Measurements from ENCODE around the gene SPSB2.

Gene SPSB2

GRCh38 chr12:6827982-6828780 is 44.9 kb downstream of the SPSB2 start, which contains the start of gene P3H3:
Gene P3H3, plus strand, starts transcription at chr12:6828407. Its CDS starts 34 bp downstream, at chr12:6828441.
- H3K79me2 ChIP-seq (ENCODE audit: insufficient read depth, low read length): no peaks in the 10 kb centered on the region
- TF ChIP-seq EZH2 (IDR thresholded peaks at IDR 0.05; ENCODE audit: borderline replicate concordance, low read depth, low read length, severe bottlenecking) (peak; percentile 40), CTCF (IDR thresholded peaks at IDR 0.05; ENCODE audit: borderline replicate concordance, extremely low read depth, low read length, poor library complexity, severe bottlenecking) (no peak)
- ATAC-seq (ENCODE audit: insufficient read depth, low read depth) (peak; percentile 15; the same call in 1 of the 3 replicates), DNase-seq (no peak)
- peak within 1 kb of the TSS in 1 of 2 experiments; percentile 36; a peak in 2 of 4 replicates for H3K4me3 ChIP-seq (ENCODE audit: low read depth in 1 of 2, low read length in 2 of 2)
- H3K9ac ChIP-seq (ENCODE audit: low read depth, low read length): peak within 1 kb of the TSS; percentile 27; the same call in 1 of the 2 replicates
- H3K9me3 ChIP-seq (ENCODE audit: insufficient read depth, low read length, severe bottlenecking): no peaks in the 10 kb centered on the region
- no peak within 1 kb of the TSS for H2AFZ ChIP-seq (ENCODE audit: low read depth, low read length)
- H3K27ac ChIP-seq (ENCODE audit: low read length): no peak within 1 kb of the TSS
- peaks cover 13% of the 10 kb centered on the region; the same call in 1 of the 2 replicates for H4K20me1 ChIP-seq (ENCODE audit: insufficient read depth, low read length)
- H3K4me1 ChIP-seq (ENCODE audit: insufficient read depth, low read length): peaks cover 15% of the 10 kb centered on the region
- H3K4me2 ChIP-seq (ENCODE audit: insufficient read depth, low read length): peak within 1 kb of the TSS; percentile 57
- H3K36me3 ChIP-seq (ENCODE audit: insufficient read depth, low read length): no peaks in the 10 kb centered on the region
- peaks cover 79% of the 10 kb centered on the region for H3K27me3 ChIP-seq (ENCODE audit: insufficient read depth, low read length, poor library complexity)

GRCh38 chr12:6827437-6827911 is 45.6 kb downstream of the SPSB2 start:
- Histone ChIP-seq H3K4me1 (ENCODE audit: insufficient read depth, low read length) (peaks cover 15% of the 10 kb centered on the region), H3K9ac (ENCODE audit: low read depth, low read length) (no peak overlapping the region), H3K36me3 (ENCODE audit: insufficient read depth, low read length) (no peaks in the 10 kb centered on the region), H4K20me1 (ENCODE audit: insufficient read depth, low read length) (peaks cover 13% of the 10 kb centered on the region), H3K79me2 (ENCODE audit: insufficient read depth, low read length) (no peaks in the 10 kb centered on the region), H3K4me2 (ENCODE audit: insufficient read depth, low read length) (peak overlapping the region; percentile 5; the same call in 1 of the 2 replicates), H3K27me3 (ENCODE audit: insufficient read depth, low read length, poor library complexity) (peaks cover 87% of the 10 kb centered on the region), H3K9me3 (ENCODE audit: insufficient read depth, low read length, severe bottlenecking) (no peaks in the 10 kb centered on the region), H3K27ac (ENCODE audit: low read length) (no peak overlapping the region), H2AFZ (ENCODE audit: low read depth, low read length) (no peak overlapping the region), H3K4me3 (ENCODE audit: low read depth in 1 of 2, low read length in 2 of 2) (no peak overlapping the region)
- TF ChIP-seq EZH2 (IDR thresholded peaks at IDR 0.05; ENCODE audit: borderline replicate concordance, low read depth, low read length, severe bottlenecking) (peak; percentile 45), CTCF (IDR thresholded peaks at IDR 0.05; ENCODE audit: borderline replicate concordance, extremely low read depth, low read length, poor library complexity, severe bottlenecking) (no peak)
- ATAC-seq (ENCODE audit: insufficient read depth, low read depth) (peak; percentile 53), DNase-seq (peak; percentile 62)

DNA sequence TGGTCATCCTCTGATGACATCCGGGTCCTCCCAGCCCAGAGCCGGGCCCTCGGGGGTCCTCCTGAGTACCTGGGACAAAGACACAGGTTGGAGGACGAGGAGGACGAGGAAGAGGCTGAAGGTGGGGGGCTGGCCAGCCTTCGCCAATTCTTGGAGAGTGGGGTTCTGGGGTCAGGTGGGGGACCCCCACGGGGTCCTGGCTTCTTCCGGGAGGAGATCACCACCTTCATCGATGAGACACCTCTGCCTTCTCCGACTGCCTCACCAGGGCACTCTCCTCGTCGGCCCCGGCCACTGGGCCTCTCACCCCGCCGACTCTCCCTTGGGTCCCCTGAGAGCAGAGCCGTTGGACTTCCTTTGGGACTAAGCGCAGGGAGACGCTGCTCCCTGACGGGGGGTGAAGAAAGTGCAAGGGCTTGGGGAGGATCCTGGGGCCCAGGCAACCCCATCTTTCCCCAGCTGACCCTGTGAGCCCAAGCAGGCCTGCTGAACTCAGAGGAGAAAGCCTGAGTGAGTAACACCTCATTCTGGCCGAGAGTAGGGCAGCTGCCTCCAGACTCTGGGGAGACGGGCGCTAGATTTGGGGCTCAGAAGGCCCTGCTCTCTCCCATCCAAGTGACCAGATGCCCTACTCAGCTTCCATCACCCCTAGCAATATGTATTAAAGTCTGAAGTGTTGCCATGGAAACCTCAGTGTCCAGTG is 46.2 kb downstream of the SPSB2 start:
- H3K4me1 ChIP-seq (ENCODE audit: insufficient read depth, low read length): peaks cover 19% of the 10 kb centered on the region
- H4K20me1 ChIP-seq (ENCODE audit: insufficient read depth, low read length): peaks cover 17% of the 10 kb centered on the region
- no peaks in the 10 kb centered on the region for H3K36me3 ChIP-seq (ENCODE audit: insufficient read depth, low read length)
- H3K4me2 ChIP-seq (ENCODE audit: insufficient read depth, low read length): peak overlapping the region; percentile 5; the same call in 1 of the 2 replicates
- no peaks in the 10 kb centered on the region for H3K79me2 ChIP-seq (ENCODE audit: insufficient read depth, low read length)
- no peak overlapping the region for H3K4me3 ChIP-seq (ENCODE audit: low read depth in 1 of 2, low read length in 2 of 2)
- no peak overlapping the region for H3K9ac ChIP-seq (ENCODE audit: low read depth, low read length)
- H2AFZ ChIP-seq (ENCODE audit: low read depth, low read length): no peak overlapping the region
- no peak for TF ChIP-seq CTCF (IDR thresholded peaks at IDR 0.05; ENCODE audit: borderline replicate concordance, extremely low read depth, low read length, poor library complexity, severe bottlenecking)
- TF ChIP-seq EZH2 (IDR thresholded peaks at IDR 0.05; ENCODE audit: borderline replicate concordance, low read depth, low read length, severe bottlenecking): no peak
- no peak for DNase-seq
- no peak for ATAC-seq (ENCODE audit: insufficient read depth, low read depth)
- no peak overlapping the region for H3K27ac ChIP-seq (ENCODE audit: low read length)
- no peaks in the 10 kb centered on the region for H3K9me3 ChIP-seq (ENCODE audit: insufficient read depth, low read length, severe bottlenecking)
- H3K27me3 ChIP-seq (ENCODE audit: insufficient read depth, low read length, poor library complexity): peaks cover 92% of the 10 kb centered on the region

Measured in DND-41 (cell line).